Stimulated activated CD8-positive, alpha-beta memory T cell treated with anti-CD3 and anti-CD28 coated beads, Interleukin-4, amount 100 ng/mL, for 48 hours (primary cell): ENCODE measurements around the gene ZNF665.
A peak's percentile ranks its signal among the peaks of the same experiment; 100 is the strongest.
"Not testable (repeated sequence)": the region's sequence is repeated elsewhere in the genome, so short reads cannot be mapped to it uniquely, and the experiment has no call there.

Source experiments
- DNase-seq: peaks from one replicate; pipeline ENCODE4 v3.0.0-alpha.2; 2020

The ZNF665 gene

DNA sequence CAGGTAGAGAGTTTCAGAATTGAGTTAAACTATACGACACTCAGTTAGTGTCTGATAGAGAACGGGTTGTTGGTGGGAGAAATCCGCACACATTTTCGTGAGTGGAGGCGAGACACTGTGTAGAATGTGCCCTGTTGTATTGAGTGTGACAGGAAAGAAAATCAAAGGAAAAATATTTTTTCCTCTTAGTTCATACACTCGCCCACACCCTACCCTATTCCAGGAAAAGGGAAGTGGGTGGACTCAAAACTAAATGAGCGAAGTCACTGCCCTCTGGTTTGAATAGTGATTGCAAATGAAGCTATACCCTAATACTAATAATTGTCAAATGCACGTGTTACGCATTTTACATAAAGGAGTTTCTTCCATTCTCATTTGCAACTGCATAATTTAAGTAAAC, 36.3 kb downstream of the ZNF665 start:
- DNase-seq = no peak

GRCh38 chr19:53147645-53148044, 45.5 kb downstream of the ZNF665 start:
- no peak for DNase-seq

DNA sequence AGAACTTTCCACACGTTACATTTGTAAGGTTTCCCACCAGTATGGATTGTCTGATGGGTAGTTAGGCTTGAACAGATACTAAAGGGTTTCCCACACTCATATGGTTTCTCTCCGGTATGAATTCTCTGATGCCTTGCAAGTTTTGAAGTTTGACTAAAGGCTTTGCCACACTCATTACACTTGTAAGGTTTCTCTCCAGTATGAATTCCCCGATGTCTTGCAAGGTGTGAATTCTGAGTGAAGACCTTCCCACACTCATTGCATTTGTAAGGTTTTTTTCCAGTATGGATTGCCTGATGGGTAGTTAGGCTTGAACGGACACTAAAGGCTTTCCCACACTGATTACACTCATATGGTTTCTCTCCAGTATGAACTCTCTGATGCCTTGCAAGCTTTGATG, 52.8 kb downstream of the ZNF665 start:
- no peak for DNase-seq

- DNase-seq = no peak
These were observed 56.7 kb downstream of the ZNF665 start for GRCh38 chr19:53136432-53136831.

DNA sequence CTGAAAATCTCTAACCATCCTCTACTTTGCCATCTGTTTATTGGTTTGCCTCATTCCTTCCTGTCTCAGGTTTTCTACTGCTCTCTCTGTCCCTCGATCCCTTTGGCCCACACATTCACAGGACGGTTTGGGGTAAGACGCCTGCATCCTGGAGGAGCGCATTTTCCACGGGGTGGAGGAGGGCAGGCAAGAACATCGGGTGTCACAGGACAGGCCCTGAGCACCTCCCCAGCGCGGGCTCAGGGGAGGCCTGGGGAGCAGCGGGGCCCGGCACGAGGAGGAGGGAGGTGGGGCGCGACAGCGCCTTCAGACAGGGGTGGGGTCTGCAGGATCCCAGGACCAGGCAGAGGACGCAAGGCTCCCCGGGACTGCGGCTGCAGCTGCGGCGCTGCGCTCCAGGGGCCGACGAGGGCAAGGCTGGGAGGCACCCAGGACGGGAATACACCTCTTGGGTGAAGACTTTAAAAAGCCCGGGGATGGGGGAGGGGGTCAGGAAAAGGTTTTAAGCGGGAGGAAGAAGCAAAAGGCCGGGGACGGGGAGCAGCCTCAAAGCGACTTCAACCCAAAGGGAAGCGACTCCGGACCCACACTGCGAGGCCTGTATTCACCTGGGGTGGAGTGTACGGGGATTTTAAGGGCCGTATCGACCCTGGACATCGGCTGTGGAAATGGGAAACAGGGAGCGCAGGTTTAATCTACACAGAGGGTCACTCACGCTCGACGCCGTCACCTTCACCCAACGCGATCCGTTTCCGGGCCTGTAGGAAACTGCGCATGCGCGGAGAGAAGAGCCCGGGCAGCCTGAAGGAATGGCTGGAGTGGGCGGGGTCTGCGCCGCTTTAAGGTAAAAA, 60.8 kb downstream of the ZNF665 start, which contains the start of gene ZNF415:
TSS of gene ZNF415 (minus strand) at position 770 of the 851 bp plus-strand sequence. CDS start 10,234 bp downstream, outside the sequence.
- DNase-seq = peak; percentile 53

GRCh38 chr19:53131727-53132126, 61.4 kb downstream of the ZNF665 start:
- no peak for DNase-seq

DNA sequence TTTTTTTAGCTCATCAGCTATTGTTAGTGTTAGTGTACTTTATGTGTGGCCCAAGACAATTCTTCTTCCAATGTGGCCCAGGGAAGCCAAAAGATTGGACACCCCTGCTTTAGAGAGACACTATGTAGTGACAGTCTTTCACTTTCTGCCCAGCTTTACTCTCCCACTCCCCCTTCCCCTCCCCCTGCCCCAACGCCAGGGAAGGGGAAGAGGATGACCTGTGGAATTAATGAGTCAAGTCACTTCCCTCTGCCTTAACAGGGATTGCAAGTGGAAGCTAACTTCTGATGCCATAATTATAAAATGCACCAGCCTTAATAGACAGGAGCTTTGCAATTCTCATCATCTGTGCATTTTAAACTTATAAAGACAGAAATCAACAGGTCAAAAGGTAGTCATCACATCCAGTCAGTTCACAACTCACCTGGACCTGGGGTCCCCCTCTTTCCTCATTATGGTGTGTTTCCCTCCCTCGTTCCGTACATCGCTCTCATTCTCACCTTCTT, 62.0 kb downstream of the ZNF665 start:
- no peak for DNase-seq

DNA sequence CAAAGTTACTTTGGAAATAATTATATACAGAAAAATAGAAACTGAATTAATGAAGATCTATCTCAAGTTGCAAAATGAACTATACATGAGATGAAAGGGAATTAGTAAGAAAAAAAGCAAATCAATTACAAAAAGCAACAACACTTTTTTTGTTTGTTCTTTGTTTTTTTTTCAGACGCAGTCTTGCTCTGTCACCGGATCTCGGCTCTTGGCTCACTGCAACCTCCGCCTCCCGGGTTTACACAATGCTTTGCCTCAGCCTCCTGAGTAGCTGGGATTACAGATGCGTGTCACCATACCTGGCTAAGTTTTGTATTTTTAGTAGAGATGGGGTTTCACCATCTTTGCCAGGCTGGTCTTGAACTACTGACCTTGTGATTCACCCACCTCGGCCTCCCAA, 62.7 kb downstream of the ZNF665 start:
- no peak for DNase-seq

DNA sequence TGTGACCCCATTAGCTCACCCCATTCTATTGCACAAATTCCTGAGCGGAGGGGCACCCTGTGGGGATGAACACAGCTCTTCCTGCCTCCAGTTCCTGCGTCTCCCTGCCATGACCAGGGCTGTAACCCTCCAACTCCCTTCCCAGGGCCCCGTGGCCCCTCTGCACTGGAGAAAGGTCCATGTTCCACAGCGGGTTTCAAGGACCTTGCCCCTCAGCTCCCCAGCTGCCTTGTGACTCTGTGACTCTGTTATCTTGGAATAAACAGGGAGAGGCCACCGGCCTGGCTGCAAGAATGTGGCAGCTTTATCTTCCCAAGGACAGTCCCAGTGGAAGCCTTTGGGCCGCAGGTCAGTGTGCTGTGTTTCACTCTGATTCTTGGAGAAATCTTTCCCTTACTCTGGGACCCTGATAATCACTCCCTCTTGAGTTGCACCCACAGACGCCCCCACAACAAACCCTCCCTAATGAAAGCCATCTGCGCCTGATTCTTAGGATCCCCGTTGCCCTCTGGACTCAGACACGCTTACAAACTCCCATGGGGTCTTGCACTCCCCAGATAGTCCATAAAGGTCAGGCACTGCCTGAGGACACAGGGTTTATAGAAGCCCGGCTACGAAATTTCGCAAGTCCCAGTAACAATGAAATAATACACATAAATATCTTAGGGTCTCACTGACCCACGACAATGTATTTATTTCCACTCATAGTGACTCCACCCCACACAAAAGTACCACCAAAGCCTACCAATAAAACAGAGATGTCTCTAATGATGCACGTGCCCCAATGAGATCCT, 66.2 kb downstream of the ZNF665 start:
- not testable (repeated sequence) for DNase-seq

GRCh38 chr19:53123400-53123799, 69.8 kb downstream of the ZNF665 start:
- no peak for DNase-seq
